G401.6 (cell line): ENCODE data around the gene LIMS3.
A peak's percentile ranks its signal among the peaks of the same experiment; 100 is the strongest.
"Not testable (repeated sequence)": the region's sequence is repeated elsewhere in the genome, so short reads cannot be mapped to it uniquely, and the experiment has no call there.

Experiments
- FAIRE-seq: peaks from 2 replicates; lab custom pipeline; 2012; peaks lifted over from hg19 to GRCh38; lab: Jason Lieb, UNC

Gene LIMS3

GRCh38 chr2:109898462-109899336, at the start of gene LIMS3:
TSS of gene LIMS3 (plus strand) at chr2:109898688. CDS start at chr2:109898729, 41 bp downstream.
- not testable (repeated sequence) for FAIRE-seq

GRCh38 chr2:109871129-109871751, 27.2 kb upstream of the LIMS3 start:
- peak; percentile 72 for FAIRE-seq

GRCh38 chr2:109876625-109877024, 21.9 kb upstream of the LIMS3 start:
- not testable (repeated sequence) for FAIRE-seq

- not testable (repeated sequence) for FAIRE-seq
These were observed 16.4 kb upstream of the LIMS3 start for GRCh38 chr2:109882112-109882511.

GRCh38 chr2:109888414-109888813, 10.1 kb upstream of the LIMS3 start:
- FAIRE-seq, result not testable (repeated sequence)

- FAIRE-seq, result not testable (repeated sequence)
These were observed 8.6 kb upstream of the LIMS3 start for GRCh38 chr2:109889909-109890308.

GRCh38 chr2:109891024-109891423, 7.5 kb upstream of the LIMS3 start:
- not testable (repeated sequence) for FAIRE-seq

- not testable (repeated sequence) for FAIRE-seq
These were observed 4.8 kb upstream of the LIMS3 start for GRCh38 chr2:109893736-109894135.

GRCh38 chr2:109894141-109894540, 4.3 kb upstream of the LIMS3 start:
- not testable (repeated sequence) for FAIRE-seq

GRCh38 chr2:109895090-109895869, 3.2 kb upstream of the LIMS3 start:
- not testable (repeated sequence) for FAIRE-seq

GRCh38 chr2:109896212-109896611, 2.3 kb upstream of the LIMS3 start:
- FAIRE-seq, result not testable (repeated sequence)

- not testable (repeated sequence) for FAIRE-seq
These were observed 573 bp upstream of the LIMS3 start for GRCh38 chr2:109897769-109898461.

- FAIRE-seq, result not testable (repeated sequence)
These were observed 7.3 kb downstream of the LIMS3 start for GRCh38 chr2:109905796-109906195.

GRCh38 chr2:109908626-109909025, 10.1 kb downstream of the LIMS3 start:
- FAIRE-seq, result not testable (repeated sequence)

GRCh38 chr2:109910789-109911188, 12.3 kb downstream of the LIMS3 start:
- not testable (repeated sequence) for FAIRE-seq

- FAIRE-seq, result not testable (repeated sequence)
These were observed 15.4 kb downstream of the LIMS3 start for GRCh38 chr2:109913911-109914310.

- not testable (repeated sequence) for FAIRE-seq
These were observed 16.1 kb downstream of the LIMS3 start for GRCh38 chr2:109914552-109914951.

GRCh38 chr2:109915830-109916229, 17.3 kb downstream of the LIMS3 start:
- FAIRE-seq, result not testable (repeated sequence)

- FAIRE-seq, result not testable (repeated sequence)
These were observed 21.7 kb downstream of the LIMS3 start for GRCh38 chr2:109920162-109920561.

- FAIRE-seq, result not testable (repeated sequence)
These were observed 23.3 kb downstream of the LIMS3 start for GRCh38 chr2:109921543-109922384.

GRCh38 chr2:109924481-109924880, 26.0 kb downstream of the LIMS3 start:
- not testable (repeated sequence) for FAIRE-seq
